B cell (primary cell): ENCODE results near the gene C20orf202. TPM values are rescaled to one million over a fixed set of nuclear protein-coding genes. Genes with fewer than 3 reads are reported as not detected.

Experiments
- ATAC-seq: fragments of 200-7000 bp; cut with Tn5 transposase; one replicate; pipeline ENCODE4 v1.10.0; 2021; ENCODE audit warnings: low read depth, mild to moderate bottlenecking, moderate number of reproducible peaks, moderate library complexity
- CTCF ChIA-PET: fragments of 350-600 bp; sonication (Branson Sonifier 250); formaldehyde crosslinking; loops from one replicate; lab custom pipeline; 2021; ENCODE audit warnings: antibody characterized with exemption, inconsistent platforms; lab: Charles Lee
- POLR2A ChIA-PET: fragments of 350-600 bp; sonication (Branson Sonifier 250); formaldehyde crosslinking; loops from one replicate; lab custom pipeline; 2021; ENCODE audit warnings: antibody characterized with exemption; lab: Charles Lee
- DNase-seq: peaks from one replicate; pipeline ENCODE4 v3.0.0; 2013
- H2AFZ ChIP-seq: 2 replicates; pipeline ENCODE4 v1.6.1; 2012; ENCODE audit warnings: mild to moderate bottlenecking, low read depth, low read length; ENCODE audit not compliant: insufficient read depth, poor library complexity, severe bottlenecking
- H3K27ac ChIP-seq, 2 donors: 1 replicate in 1 of 2; 2 replicates in 1 of 2; pipeline ENCODE4 v1.5.1; 2012 to 2013; ENCODE audit warnings: low read length in 2 of 2, mild to moderate bottlenecking in 2 of 2, moderate library complexity in 1 of 2
- H3K27me3 ChIP-seq, 4 experiments: fragments of 200-600 bp in 1 of 4; sonication (generic) in 1 of 4; replicated peaks in 1 of 4; 1 replicate in 2 of 4; 2 replicates in 2 of 4; pipeline versions ENCODE4 v1.6.1 to v1.7.0; 2013 to 2016; ENCODE audit warnings: low read length in 3 of 4, mild to moderate bottlenecking in 2 of 4, mixed read lengths in 1 of 4, moderate library complexity in 1 of 4; ENCODE audit not compliant: insufficient read depth in 4 of 4, control insufficient read depth in 3 of 4; ENCODE audit errors: control extremely low read depth in 1 of 4
- H3K36me3 ChIP-seq, 2 experiments: replicated peaks in 1 of 2; 1 replicate in 1 of 2; 2 replicates in 1 of 2; pipeline versions ENCODE4 v1.6.1 to v1.7.1; 2013; ENCODE audit warnings: low read length in 1 of 2; ENCODE audit not compliant: insufficient read depth in 2 of 2, control insufficient read depth in 1 of 2; ENCODE audit errors: control extremely low read depth in 1 of 2, extremely low read depth in 1 of 2
- H3K4me1 ChIP-seq, 2 donors: fragments of 200-600 bp in 1 of 2; sonication (generic) in 1 of 2; 1 replicate in 1 of 2; 2 replicates in 1 of 2; pipeline versions ENCODE4 v1.5.1 to v1.6.1; 2013 to 2017; ENCODE audit warnings: low read length in 2 of 2; ENCODE audit not compliant: control insufficient read depth in 2 of 2, insufficient read depth in 2 of 2
- H3K4me2 ChIP-seq: replicated peaks from 2 replicates; pipeline ENCODE3; 2012; ENCODE audit warnings: mild to moderate bottlenecking, low read depth, low read length; ENCODE audit not compliant: poor library complexity, severe bottlenecking
- H3K4me3 ChIP-seq, 5 experiments: fragments of 200-600 bp in 1 of 5; sonication (generic) in 1 of 5; 1 replicate in 3 of 5; 2 replicates in 2 of 5; pipeline versions ENCODE4 v1.5.1 to v1.7.0; 2011 to 2016; ENCODE audit warnings: low read length in 4 of 5, mild to moderate bottlenecking in 4 of 5, low read depth in 2 of 5, control low read depth in 1 of 5, moderate library complexity in 1 of 5; ENCODE audit not compliant: insufficient read depth in 1 of 5; ENCODE audit errors: control extremely low read depth in 1 of 5, extremely low read depth in 1 of 5
- H3K79me2 ChIP-seq: fragments of 200-600 bp; sonication (generic); one replicate; pipeline ENCODE4 v1.6.0; 2016; ENCODE audit warnings: low read length; ENCODE audit not compliant: control insufficient read depth, insufficient read depth
- H3K9ac ChIP-seq: fragments of 200-600 bp; sonication (generic); 2 replicates; pipeline ENCODE4 v1.6.1; 2017; ENCODE audit warnings: mild to moderate bottlenecking, low read length, moderate library complexity
- H3K9me3 ChIP-seq, 3 donors: one replicate each; pipeline versions ENCODE4 v1.6.1 to v1.7.1; 2013; ENCODE audit warnings: low read length in 2 of 3; ENCODE audit not compliant: control insufficient read depth in 2 of 3, insufficient read depth in 1 of 3; ENCODE audit errors: control extremely low read depth in 1 of 3
- H4K20me1 ChIP-seq: 2 replicates; pipeline ENCODE4 v1.6.0; 2012; ENCODE audit warnings: mild to moderate bottlenecking, low read length; ENCODE audit not compliant: insufficient read depth, control insufficient read depth, poor library complexity, severe bottlenecking
- H3K27ac Mint-ChIP-seq: one replicate; pipeline ENCODE4 v1.8.0; 2021; ENCODE audit warnings: mixed read lengths
- H3K27me3 Mint-ChIP-seq: one replicate; pipeline ENCODE4 v1.8.0; 2021; ENCODE audit warnings: mixed read lengths
- H3K4me1 Mint-ChIP-seq: one replicate; pipeline ENCODE4 v1.8.0; 2021; ENCODE audit warnings: mixed read lengths
- H3K4me3 Mint-ChIP-seq: one replicate; pipeline ENCODE4 v1.8.0; 2021; ENCODE audit warnings: mixed read lengths
- H3K9me3 Mint-ChIP-seq: one replicate; pipeline ENCODE4 v1.8.0; 2022; ENCODE audit warnings: mixed read lengths; ENCODE audit not compliant: insufficient read depth
- CTCF ChIP-seq: fragments of 200-600 bp; IDR thresholded peaks from one replicate; pipeline ENCODE4 v1.8.0; 2022; ENCODE audit warnings: antibody characterized with exemption, mild to moderate bottlenecking
- EZH2 ChIP-seq: IDR thresholded peaks from 2 replicates; pipeline ENCODE4 v1.6.1; 2012; ENCODE audit warnings: borderline replicate concordance, low read depth, mild to moderate bottlenecking, moderate library complexity, low read length; ENCODE audit not compliant: insufficient read depth, poor library complexity, severe bottlenecking
- WGBS: methylation state at CpG from one replicate; pipeline ENCODE4 v1.1.5; 2013; ENCODE audit warnings: missing lambda C conversion rate; ENCODE audit not compliant: insufficient coverage; 5-methylcytosine and 5-hydroxymethylcytosine counted together
- intact Hi-C: fragments of 100-400 bp; cut with micrococcal nuclease; formaldehyde crosslinking; loops from one replicate; pipeline ENCODE4 v1.10.0; 2022
- polyA plus RNA-seq: library from polyadenylated mRNA; depleted of rRNA; stranded (reverse); fragments of >200 nt; gene quantifications from 2 replicates; pipeline ENCODE4 v1.2.3, GENCODE V29; 2012
- total RNA-seq, 2 donors: library from RNA; stranded (reverse); fragments of 120-200 nt in 1 of 2; gene quantifications; 1 replicate in 1 of 2; 2 replicates in 1 of 2; pipeline versions ENCODE4 v1.2.3 to v1.2.4, GENCODE V29; 2013 to 2022

Gene C20orf202
- total and polyA plus RNA-seq, 2 donors (not counting 1 experiment from before 2014, with no cell fraction given) = 0.07 TPM; not detected in 1

GRCh38 chr20:1184260-1184637 is 19.0 kb upstream of the C20orf202 start:
- Histone ChIP-seq H3K4me1 (peaks cover 0 to 6% of the 10 kb centered on the region in 2 donors), H4K20me1 (no peaks in the 10 kb centered on the region), H3K36me3 (no peaks in the 10 kb centered on the region), H3K27ac (no peak overlapping the region), H3K9me3 (no peaks in the 10 kb centered on the region), H2AFZ (no peak overlapping the region), H3K9ac (no peak overlapping the region), H3K27me3 (peaks cover 0 to 38% (median 17%) of the 10 kb centered on the region in 4 experiments), H3K4me2 (peak overlapping the region; percentile 67), H3K4me3 (no peak overlapping the region), H3K79me2 (no peaks in the 10 kb centered on the region)
- ATAC-seq (no peak), DNase-seq (no peak)
- H3K9me3 Mint-ChIP-seq = no peaks in the 10 kb centered on the region
- peaks cover 12% of the 10 kb centered on the region for H3K4me1 Mint-ChIP-seq
- WGBS = 52% methylated on average over 13 of the region's 13 CpGs
- peak overlapping the region; percentile 72 for H3K4me3 Mint-ChIP-seq
- no peak for TF ChIP-seq EZH2
- POLR2A ChIA-PET = no interaction called here
- H3K27ac Mint-ChIP-seq = no peak overlapping the region
- CTCF ChIA-PET = interaction anchor here (0.6 kb wide), 1 partner anchor 47 kb away, joined by 3 read pairs; no protein-coding TSS in a partner anchor
- peaks cover 29% of the 10 kb centered on the region for H3K27me3 Mint-ChIP-seq
- intact Hi-C loops = no loop called here

GRCh38 chr20:1184638-1185315 is 18.5 kb upstream of the C20orf202 start, which contains the start of gene TMEM74B:
Gene TMEM74B, minus strand, starts transcription at chr20:1184981. Its CDS starts 1,180 bp downstream, at chr20:1183801.
- Histone ChIP-seq H3K4me1 (peaks cover 0 to 6% of the 10 kb centered on the region in 2 donors), H3K27me3 (peaks cover 0 to 38% (median 17%) of the 10 kb centered on the region in 4 experiments), H3K27ac (no peak within 1 kb of the TSS), H2AFZ (no peak within 1 kb of the TSS), H3K79me2 (no peaks in the 10 kb centered on the region), H3K9ac (no peak within 1 kb of the TSS), H3K9me3 (no peaks in the 10 kb centered on the region), H3K4me2 (peak within 1 kb of the TSS; percentile 67), H4K20me1 (no peaks in the 10 kb centered on the region), H3K4me3 (peak within 1 kb of the TSS in 1 of 5 experiments; percentile 26), H3K36me3 (no peaks in the 10 kb centered on the region)
- ChIA-PET POLR2A (no interaction called here), CTCF (no interaction called here)
- no peak for DNase-seq
- no peaks in the 10 kb centered on the region for H3K9me3 Mint-ChIP-seq
- 5% methylated on average over 76 of the region's 76 CpGs for WGBS
- H3K27me3 Mint-ChIP-seq = peaks cover 32% of the 10 kb centered on the region
- TF ChIP-seq EZH2 (no peak), CTCF (no peak)
- no peak within 1 kb of the TSS for H3K27ac Mint-ChIP-seq
- intact Hi-C loops = no loop called here
- peaks cover 12% of the 10 kb centered on the region for H3K4me1 Mint-ChIP-seq
- H3K4me3 Mint-ChIP-seq = peak within 1 kb of the TSS; percentile 72
- no peak for ATAC-seq
